Body of pancreas (tissue), 4 donors: ENCODE data around the gene FALEC. TPM values are rescaled to one million over a fixed set of nuclear protein-coding genes. Genes with fewer than 3 reads are reported as not detected.

Experiments
- ATAC-seq: fragments of 150-250 bp; one replicate; pipeline ENCODE4 v1.9.1; 2016
- DNase-seq, 4 donors: peaks; one replicate each; pipeline ENCODE4 v3.0.0-alpha.2; 2019
- H3K27ac ChIP-seq, 4 donors: fragments of 200-600 bp; sonication (generic); 1 replicate in 3 of 4; 2 replicates in 1 of 4; pipeline versions ENCODE4 v1.5.1 to v1.6.1; 2016 to 2019; ENCODE audit warnings: mild to moderate bottlenecking in 1 of 4, mixed read lengths in 1 of 4, moderate library complexity in 1 of 4
- H3K27me3 ChIP-seq, 2 donors: fragments of 200-600 bp; sonication (generic); one replicate each; pipeline ENCODE4 v1.6.0; 2016; ENCODE audit warnings: mild to moderate bottlenecking in 1 of 2
- H3K36me3 ChIP-seq, 2 donors: fragments of 200-600 bp; sonication (generic); replicated peaks in 1 of 2; 2 replicates each; pipeline ENCODE4 v1.5.1; 2016; ENCODE audit warnings: low read depth in 2 of 2; ENCODE audit not compliant: insufficient read depth in 1 of 2
- H3K4me1 ChIP-seq: fragments of 200-600 bp; sonication (generic); one replicate; pipeline ENCODE4 v1.6.0; 2016
- H3K4me3 ChIP-seq, 2 donors: fragments of 200-600 bp; sonication (generic); 1 replicate in 1 of 2; 2 replicates in 1 of 2; pipeline ENCODE4 v1.5.1; 2016 to 2019
- H3K9me3 ChIP-seq, 3 donors: fragments of 200-600 bp; sonication (generic); 1 replicate in 2 of 3; 2 replicates in 1 of 3; pipeline ENCODE4 v1.5.1; 2016
- POLR2A ChIP-seq, 3 donors: fragments of 450-650 bp; IDR thresholded peaks; one replicate each; pipeline ENCODE4 v1.6.1; 2016; ENCODE audit warnings: antibody characterized with exemption in 3 of 3, mild to moderate bottlenecking in 2 of 3
- WGBS, 2 donors: methylation state at CpG; one replicate each; pipeline ENCODE4 v1.1.5; 2017; 5-methylcytosine and 5-hydroxymethylcytosine counted together
- intact Hi-C: fragments of 100-400 bp; cut with DNase I; formaldehyde crosslinking; loops from one replicate; pipeline ENCODE4 v1.15.1; 2023
- total RNA-seq, 2 donors: library from RNA; depleted of rRNA; stranded (reverse); fragments of >200 nt; gene quantifications; one replicate each; pipeline ENCODE4 v1.1.0, GENCODE V29; 2016
- TF ChIP-seq, protein P1 (sequence below), 7 experiments: fragments of 450-650 bp in 4 of 7; fragments of 200-600 bp in 3 of 7; sonication (generic) in 3 of 7; IDR thresholded peaks; one replicate each; pipeline ENCODE4 v1.5.1; 2016 to 2019; ENCODE audit warnings: antibody characterized with exemption in 7 of 7

The FALEC gene
- total RNA-seq, 2 donors from 2014 or later: not detected

DNA sequence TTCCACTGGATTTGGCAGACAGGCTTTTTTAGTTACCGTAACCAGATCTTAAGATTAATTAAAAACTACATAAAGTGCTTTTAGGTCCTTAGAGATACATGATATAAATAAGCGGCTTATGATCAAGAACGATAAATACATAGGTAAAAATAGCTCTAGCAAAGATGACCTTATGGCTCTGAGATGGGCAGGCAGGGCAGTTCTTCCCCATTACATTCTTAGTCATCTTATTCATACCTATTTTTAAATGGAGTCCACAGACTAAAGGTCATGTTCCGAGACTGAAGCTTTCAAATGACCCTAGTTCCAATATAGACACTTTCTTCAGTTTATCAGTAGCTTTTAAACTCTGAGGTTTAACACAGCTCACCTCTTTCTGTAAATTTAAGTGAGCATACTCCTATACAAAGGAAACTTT is 59.5 kb downstream of the FALEC start:
- ATAC-seq (no peak), DNase-seq (no peak)
- Histone ChIP-seq H3K27ac (peak overlapping the region; percentile 97 to 100 (median 98)), H3K9me3 (no peaks in the 10 kb centered on the region), H3K36me3 (peaks cover 8 to 14% of the 10 kb centered on the region in 2 donors), H3K4me1 (peaks cover 62% of the 10 kb centered on the region), H3K27me3 (no peaks in the 10 kb centered on the region), H3K4me3 (peak overlapping the region; percentile 25 to 28)
- no peak for TF ChIP-seq POLR2A (IDR thresholded peaks at IDR 0.05)
- TF ChIP-seq, protein P1, sequence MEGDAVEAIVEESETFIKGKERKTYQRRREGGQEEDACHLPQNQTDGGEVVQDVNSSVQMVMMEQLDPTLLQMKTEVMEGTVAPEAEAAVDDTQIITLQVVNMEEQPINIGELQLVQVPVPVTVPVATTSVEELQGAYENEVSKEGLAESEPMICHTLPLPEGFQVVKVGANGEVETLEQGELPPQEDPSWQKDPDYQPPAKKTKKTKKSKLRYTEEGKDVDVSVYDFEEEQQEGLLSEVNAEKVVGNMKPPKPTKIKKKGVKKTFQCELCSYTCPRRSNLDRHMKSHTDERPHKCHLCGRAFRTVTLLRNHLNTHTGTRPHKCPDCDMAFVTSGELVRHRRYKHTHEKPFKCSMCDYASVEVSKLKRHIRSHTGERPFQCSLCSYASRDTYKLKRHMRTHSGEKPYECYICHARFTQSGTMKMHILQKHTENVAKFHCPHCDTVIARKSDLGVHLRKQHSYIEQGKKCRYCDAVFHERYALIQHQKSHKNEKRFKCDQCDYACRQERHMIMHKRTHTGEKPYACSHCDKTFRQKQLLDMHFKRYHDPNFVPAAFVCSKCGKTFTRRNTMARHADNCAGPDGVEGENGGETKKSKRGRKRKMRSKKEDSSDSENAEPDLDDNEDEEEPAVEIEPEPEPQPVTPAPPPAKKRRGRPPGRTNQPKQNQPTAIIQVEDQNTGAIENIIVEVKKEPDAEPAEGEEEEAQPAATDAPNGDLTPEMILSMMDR (IDR thresholded peaks at IDR 0.05): no peak
- WGBS, 2 donors: 9 to 13% methylated on average over 4 of the region's 4 CpGs
- intact Hi-C loops: no loop called here

DNA sequence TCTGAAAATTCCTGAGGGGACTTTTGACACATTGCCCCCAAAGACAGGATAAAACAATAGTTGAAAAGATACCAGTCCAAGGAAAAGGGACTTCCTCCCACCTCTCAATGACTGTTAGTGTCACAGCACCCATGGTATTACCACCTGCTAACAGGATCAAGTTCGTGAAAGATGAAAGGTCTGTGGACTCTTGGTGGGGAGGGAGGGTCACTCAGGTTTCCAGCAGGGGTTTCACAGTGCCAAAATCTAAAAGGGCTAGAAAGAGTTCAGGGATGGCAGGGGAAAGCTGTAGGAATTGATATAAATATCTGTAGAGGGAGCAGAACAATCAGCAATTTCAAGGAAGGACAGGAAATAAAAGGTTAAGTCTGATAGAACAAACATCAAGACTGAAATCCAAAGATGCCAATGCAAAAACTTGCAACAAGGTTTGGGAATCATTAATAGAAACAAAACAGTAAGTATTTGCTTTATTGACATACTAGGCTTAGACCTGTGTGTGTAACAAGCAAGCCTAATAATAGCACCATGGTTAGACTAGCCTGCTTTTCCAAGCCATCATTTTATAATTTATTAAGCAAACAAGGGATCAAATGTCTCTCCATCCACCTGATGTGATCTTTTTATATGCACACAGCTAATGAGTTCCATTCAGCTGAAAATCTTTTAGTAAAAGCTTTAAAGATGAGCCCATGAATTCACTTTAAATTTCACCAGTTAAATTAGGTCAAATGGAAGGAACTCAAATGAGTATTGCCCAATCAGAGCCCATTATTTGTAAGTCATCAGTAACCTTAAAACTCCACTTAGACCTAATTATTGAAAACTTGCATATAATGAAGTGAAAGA is 60.2 kb downstream of the FALEC start:
- TF ChIP-seq, protein P1 (IDR thresholded peaks at IDR 0.05): no peak
- TF ChIP-seq POLR2A (IDR thresholded peaks at IDR 0.05): peak in 2 of 3 donors; percentile 15 to 47
- Histone ChIP-seq H3K9me3 (no peaks in the 10 kb centered on the region), H3K27me3 (no peaks in the 10 kb centered on the region), H3K27ac (peak overlapping the region; percentile 97 to 100 (median 98)), H3K4me1 (peaks cover 61% of the 10 kb centered on the region), H3K36me3 (peaks cover 8 to 14% of the 10 kb centered on the region in 2 donors), H3K4me3 (peak overlapping the region; percentile 25 to 28)
- intact Hi-C loops: no loop called here
- no peak for ATAC-seq
- DNase-seq: no peak
- WGBS, 2 donors: 0 to 17% methylated on average over 1 of the region's 1 CpG

DNA sequence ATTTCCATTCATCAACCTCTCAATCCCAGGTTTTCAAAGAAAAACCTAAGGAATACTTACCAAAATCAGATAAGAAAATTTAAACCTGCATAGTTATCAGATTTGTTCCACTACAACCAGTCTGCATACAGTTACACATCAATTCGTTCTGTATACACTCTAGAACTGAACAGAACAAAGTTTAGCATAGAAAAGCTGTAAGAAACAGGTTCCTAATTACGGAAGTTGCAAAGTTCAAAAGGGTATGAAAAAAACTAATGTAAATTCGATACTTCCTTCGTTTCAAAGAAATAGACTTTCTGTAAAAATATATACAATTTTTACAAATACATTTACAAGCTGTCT is 60.8 kb downstream of the FALEC start:
- TF ChIP-seq, protein P1 (IDR thresholded peaks at IDR 0.05): no peak
- TF ChIP-seq POLR2A (IDR thresholded peaks at IDR 0.05): no peak
- H3K27me3 ChIP-seq: no peaks in the 10 kb centered on the region
- intact Hi-C loops: no loop called here
- H3K4me1 ChIP-seq: peaks cover 55% of the 10 kb centered on the region
- H3K9me3 ChIP-seq: no peaks in the 10 kb centered on the region
- WGBS, 2 donors: 2% methylated on average over 4 of the region's 4 CpGs
- ATAC-seq (no peak), DNase-seq (no peak)
- H3K36me3 ChIP-seq: peaks cover 8 to 14% of the 10 kb centered on the region in 2 donors
- H3K4me3 ChIP-seq: peak overlapping the region; percentile 72 to 99
- H3K27ac ChIP-seq: peak overlapping the region; percentile 97 to 100 (median 98)

DNA sequence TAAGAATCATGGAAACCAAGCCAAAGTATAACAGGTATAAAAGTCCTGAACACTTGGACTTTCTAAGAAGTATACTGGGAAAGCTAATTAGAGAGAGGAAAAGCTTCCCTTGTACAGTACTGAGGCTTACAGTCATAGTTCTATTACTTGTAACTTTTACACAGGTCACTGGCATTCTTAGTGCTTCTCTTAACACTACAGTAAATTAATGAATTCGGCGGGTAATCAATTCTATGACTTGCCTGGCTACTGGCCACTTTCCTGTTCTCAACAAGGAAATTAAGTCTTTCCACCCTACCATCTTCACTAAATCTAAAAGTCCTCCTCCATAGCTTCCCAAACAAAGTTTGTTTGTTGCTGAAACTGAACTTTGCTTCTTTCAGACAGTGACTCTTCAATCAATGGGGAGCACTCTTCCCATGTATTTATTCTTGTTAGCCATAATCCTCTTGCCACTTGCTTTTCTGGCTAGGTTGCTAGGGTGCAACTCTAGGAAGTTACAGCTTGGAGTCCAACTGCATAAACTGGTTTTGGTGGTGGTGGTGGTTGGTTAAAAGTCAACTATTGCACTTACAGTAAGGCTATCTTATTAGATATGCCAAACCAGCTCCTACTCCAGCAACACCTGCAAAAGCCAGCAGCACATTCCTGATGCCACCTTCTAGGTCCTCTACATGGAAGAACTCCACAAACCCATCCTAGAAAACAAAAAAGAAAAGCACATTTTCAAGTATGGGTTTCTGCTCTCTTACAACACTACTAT is 61.4 kb downstream of the FALEC start:
- TF ChIP-seq, protein P1 (IDR thresholded peaks at IDR 0.05): no peak
- peak in 1 of 3 donors; percentile 14 for TF ChIP-seq POLR2A (IDR thresholded peaks at IDR 0.05)
- H3K27me3 ChIP-seq: no peaks in the 10 kb centered on the region
- peaks cover 8 to 14% of the 10 kb centered on the region in 2 donors for H3K36me3 ChIP-seq
- no peak for DNase-seq
- peaks cover 48% of the 10 kb centered on the region for H3K4me1 ChIP-seq
- WGBS, 2 donors: 5 to 16% methylated on average over 2 of the region's 2 CpGs
- H3K9me3 ChIP-seq: no peaks in the 10 kb centered on the region
- peak overlapping the region; percentile 72 to 99 for H3K4me3 ChIP-seq
- peak overlapping the region; percentile 97 to 100 (median 98) for H3K27ac ChIP-seq
- no peak for ATAC-seq
- intact Hi-C loops: no loop called here
